HepG2 (cell line): Measurements from ENCODE around the gene BMERB1. TPM values are rescaled to one million over a fixed set of nuclear protein-coding genes. Genes with fewer than 3 reads are reported as not detected.

Experiments
- AHDC1 ChIP-seq: sonication (generic); formaldehyde crosslinking; IDR thresholded peaks from 2 replicates; pipeline ENCODE4 v1.5.1; 2020; ENCODE audit warnings: mild to moderate bottlenecking, missing genetic modification reagents, borderline replicate concordance
- CEBPB ChIP-seq: IDR thresholded peaks from 2 replicates; pipeline ENCODE4 v1.6.1; 2011; ENCODE audit warnings: low read depth, low read length, improper control_type of control experiment, borderline replicate concordance
- DR1 ChIP-seq: sonication (generic); formaldehyde crosslinking; IDR thresholded peaks from 2 replicates; pipeline ENCODE4 v1.8.0; 2021; ENCODE audit warnings: mild to moderate bottlenecking, missing genetic modification reagents, inconsistent platforms
- GLI4 ChIP-seq: sonication (generic); formaldehyde crosslinking; IDR thresholded peaks from 2 replicates; pipeline ENCODE4 v1.5.1; 2020; ENCODE audit warnings: missing genetic modification reagents, mild to moderate bottlenecking, moderate library complexity, borderline replicate concordance
- HOXD1 ChIP-seq: sonication (generic); formaldehyde crosslinking; IDR thresholded peaks from 2 replicates; pipeline ENCODE4 v1.5.0; 2020; ENCODE audit warnings: missing genetic modification reagents
- REPIN1 ChIP-seq: sonication (generic); formaldehyde crosslinking; IDR thresholded peaks from 2 replicates; pipeline ENCODE4 v1.8.0; 2022; ENCODE audit warnings: missing genetic modification reagents, low read depth, mild to moderate bottlenecking, borderline replicate concordance
- RFXAP ChIP-seq: sonication (generic); formaldehyde crosslinking; IDR thresholded peaks from 2 replicates; pipeline ENCODE4 v1.4.0; 2020; ENCODE audit warnings: missing genetic modification reagents, borderline replicate concordance
- STAG1 ChIP-seq: sonication (generic); formaldehyde crosslinking; IDR thresholded peaks from 2 replicates; pipeline ENCODE4 v1.4.0; 2020; ENCODE audit warnings: missing genetic modification reagents
- TFDP2 ChIP-seq: sonication (generic); formaldehyde crosslinking; IDR thresholded peaks from 2 replicates; pipeline ENCODE4 v1.4.0; 2020; ENCODE audit warnings: missing genetic modification reagents
- ZKSCAN8 ChIP-seq: IDR thresholded peaks from 2 replicates; pipeline ENCODE4 v1.6.1; 2016; ENCODE audit warnings: borderline replicate concordance, missing genetic modification reagents, missing compliant biosample characterization
- ZNF24 ChIP-seq: fragments of 450-650 bp; IDR thresholded peaks from 2 replicates; pipeline ENCODE4 v1.6.1; 2017; ENCODE audit warnings: antibody characterized with exemption, mild to moderate bottlenecking
- ZNF598 ChIP-seq: sonication (generic); formaldehyde crosslinking; IDR thresholded peaks from 2 replicates; pipeline ENCODE4 v1.5.1; 2020; ENCODE audit warnings: mild to moderate bottlenecking, missing genetic modification reagents, borderline replicate concordance
- ZNF691 ChIP-seq: sonication (generic); formaldehyde crosslinking; IDR thresholded peaks from 2 replicates; pipeline ENCODE4 v1.4.0; 2020; ENCODE audit warnings: missing genetic modification reagents, low read depth, mild to moderate bottlenecking, borderline replicate concordance
- ZNF891 ChIP-seq: sonication (generic); formaldehyde crosslinking; IDR thresholded peaks from 2 replicates; pipeline ENCODE4 v1.5.0; 2020; ENCODE audit warnings: mild to moderate bottlenecking, missing genetic modification reagents
- polyA plus RNA-seq, 8 experiments: library from polyadenylated mRNA; depleted of rRNA in 3 of 8; stranded (reverse) in 7 of 8; unstranded in 1 of 8; fragments of >200 nt; fragmentation: Illumina TruSeq in 4 of 8; extraction: Trizol in 4 of 8; gene quantifications; 2 replicates each; pipeline versions ENCODE4 v1.2.1 to v1.2.3, GENCODE V29; 2011 to 2016; ENCODE audit warnings: low read depth in 4 of 8, missing spikeins in 1 of 8, mixed read lengths in 1 of 8; ENCODE audit not compliant: insufficient read depth in 1 of 8
- total RNA-seq, 5 experiments: library from RNA; depleted of rRNA; stranded (reverse); fragments of >200 nt; fragmentation: Illumina TruSeq; extraction: Trizol; gene quantifications; 2 replicates each; pipeline ENCODE4 v1.2.3, GENCODE V29; 2016; ENCODE audit warnings: low read depth in 1 of 5
- TF ChIP-seq, protein P1 (sequence below): sonication (generic); formaldehyde crosslinking; IDR thresholded peaks from 2 replicates; pipeline ENCODE4 v1.4.0; 2020; ENCODE audit warnings: missing genetic modification reagents
- TF ChIP-seq, protein P2 (sequence below): sonication (generic); formaldehyde crosslinking; IDR thresholded peaks from 2 replicates; pipeline ENCODE4 v1.4.0; 2020; ENCODE audit warnings: mild to moderate bottlenecking, missing genetic modification reagents

Gene BMERB1
- total and polyA plus RNA-seq, 2 of the 13 experiments (the other 11 are each of a cell fraction or from before 2014, with no cell fraction given) = 1.4 TPM

DNA sequence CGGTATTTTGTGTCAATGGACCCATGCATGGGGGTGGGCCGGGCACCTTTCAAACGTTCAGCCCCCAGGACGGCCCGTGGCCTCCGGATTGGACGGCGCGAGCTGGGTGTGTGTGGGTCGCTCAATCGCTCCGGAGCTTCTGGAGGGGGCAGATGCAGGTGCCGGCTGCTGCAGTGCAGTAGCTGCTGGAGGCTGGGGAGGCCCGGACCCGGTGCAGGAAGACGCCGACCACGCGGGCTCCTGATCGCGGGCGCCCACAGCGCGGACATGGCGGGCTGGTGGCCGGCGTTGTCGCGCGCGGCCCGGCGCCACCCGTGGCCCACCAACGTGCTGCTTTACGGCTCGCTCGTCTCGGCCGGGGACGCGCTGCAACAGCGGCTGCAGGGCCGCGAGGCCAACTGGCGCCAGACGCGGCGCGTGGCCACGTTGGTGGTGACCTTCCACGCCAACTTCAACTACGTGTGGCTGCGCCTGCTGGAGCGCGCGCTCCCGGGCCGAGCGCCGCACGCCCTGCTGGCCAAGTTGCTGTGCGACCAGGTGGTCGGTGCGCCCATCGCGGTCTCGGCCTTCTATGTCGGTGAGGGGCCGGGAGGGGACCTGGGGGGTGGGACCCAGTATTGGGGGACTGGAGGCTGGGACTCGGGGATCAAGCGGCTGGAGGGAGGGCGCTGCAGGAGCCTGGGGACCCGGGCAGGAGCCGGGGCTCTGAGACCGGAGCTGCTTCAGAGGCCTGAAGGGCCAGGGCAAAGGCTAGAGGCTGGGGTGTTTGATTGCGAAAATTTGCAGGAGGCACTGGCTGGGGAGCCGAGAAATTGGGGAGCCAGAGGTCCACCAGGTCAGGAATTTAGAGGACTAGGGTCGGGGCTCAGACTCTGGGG lies 38.5 kb upstream of the BMERB1 start, which contains the start of gene MPV17L (continued):
- TF ChIP-seq, protein P1, sequence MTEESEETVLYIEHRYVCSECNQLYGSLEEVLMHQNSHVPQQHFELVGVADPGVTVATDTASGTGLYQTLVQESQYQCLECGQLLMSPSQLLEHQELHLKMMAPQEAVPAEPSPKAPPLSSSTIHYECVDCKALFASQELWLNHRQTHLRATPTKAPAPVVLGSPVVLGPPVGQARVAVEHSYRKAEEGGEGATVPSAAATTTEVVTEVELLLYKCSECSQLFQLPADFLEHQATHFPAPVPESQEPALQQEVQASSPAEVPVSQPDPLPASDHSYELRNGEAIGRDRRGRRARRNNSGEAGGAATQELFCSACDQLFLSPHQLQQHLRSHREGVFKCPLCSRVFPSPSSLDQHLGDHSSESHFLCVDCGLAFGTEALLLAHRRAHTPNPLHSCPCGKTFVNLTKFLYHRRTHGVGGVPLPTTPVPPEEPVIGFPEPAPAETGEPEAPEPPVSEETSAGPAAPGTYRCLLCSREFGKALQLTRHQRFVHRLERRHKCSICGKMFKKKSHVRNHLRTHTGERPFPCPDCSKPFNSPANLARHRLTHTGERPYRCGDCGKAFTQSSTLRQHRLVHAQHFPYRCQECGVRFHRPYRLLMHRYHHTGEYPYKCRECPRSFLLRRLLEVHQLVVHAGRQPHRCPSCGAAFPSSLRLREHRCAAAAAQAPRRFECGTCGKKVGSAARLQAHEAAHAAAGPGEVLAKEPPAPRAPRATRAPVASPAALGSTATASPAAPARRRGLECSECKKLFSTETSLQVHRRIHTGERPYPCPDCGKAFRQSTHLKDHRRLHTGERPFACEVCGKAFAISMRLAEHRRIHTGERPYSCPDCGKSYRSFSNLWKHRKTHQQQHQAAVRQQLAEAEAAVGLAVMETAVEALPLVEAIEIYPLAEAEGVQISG (CRISPR knock-in tag) = peak; percentile 55; the same call in 1 of the 2 replicates
- 0 out of 2 replicates have a peak, but pooled peaks have one; percentile 37 for TF ChIP-seq HOXD1 (CRISPR knock-in tag)
- TF ChIP-seq REPIN1 = peak; percentile 64; the same call in 1 of the 2 replicates
- TF ChIP-seq AHDC1 (CRISPR knock-in tag) = peak; percentile 46; the same call in 1 of the 2 replicates
- 0 out of 2 replicates have a peak, but pooled peaks have one; percentile 56 for TF ChIP-seq ZKSCAN8 (CRISPR knock-in tag)
- TF ChIP-seq ZNF691 (CRISPR knock-in tag) = peak; percentile 78; the same call in 1 of the 2 replicates
- TF ChIP-seq ZNF891 (CRISPR knock-in tag) = peak; percentile 92; the same call in 1 of the 2 replicates
- TF ChIP-seq STAG1 (CRISPR knock-in tag) = 0 out of 2 replicates have a peak, but pooled peaks have one; percentile 8
- peak; percentile 92; the same call in 1 of the 2 replicates for TF ChIP-seq GLI4 (CRISPR knock-in tag)
- 0 out of 2 replicates have a peak, but pooled peaks have one; percentile 35 for TF ChIP-seq ZNF24
- TF ChIP-seq RFXAP (CRISPR knock-in tag) = peak; percentile 78
- peak; percentile 27; the same call in 1 of the 2 replicates for TF ChIP-seq ZNF598 (CRISPR knock-in tag)
- TF ChIP-seq TFDP2 (CRISPR knock-in tag) = 0 out of 2 replicates have a peak, but pooled peaks have one; percentile 43
- TF ChIP-seq DR1 (CRISPR knock-in tag) = peak; percentile 74
- TF ChIP-seq, protein P2, sequence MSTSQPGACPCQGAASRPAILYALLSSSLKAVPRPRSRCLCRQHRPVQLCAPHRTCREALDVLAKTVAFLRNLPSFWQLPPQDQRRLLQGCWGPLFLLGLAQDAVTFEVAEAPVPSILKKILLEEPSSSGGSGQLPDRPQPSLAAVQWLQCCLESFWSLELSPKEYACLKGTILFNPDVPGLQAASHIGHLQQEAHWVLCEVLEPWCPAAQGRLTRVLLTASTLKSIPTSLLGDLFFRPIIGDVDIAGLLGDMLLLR (CRISPR knock-in tag) = peak; percentile 98
- TF ChIP-seq CEBPB = peak; percentile 22; the same call in 1 of the 2 replicates
